Stimulated activated CD8-positive, alpha-beta memory T cell treated with anti-CD3 and anti-CD28 coated beads, Interleukin-15, amount 100 ng/mL, for 48 hours (primary cell): ENCODE data around the gene CASTOR1.
A peak's percentile ranks its signal among the peaks of the same experiment; 100 is the strongest.
"Not testable (repeated sequence)": the region's sequence is repeated elsewhere in the genome, so short reads cannot be mapped to it uniquely, and the experiment has no call there.

ENCODE experiments used
- DNase-seq, 2 donors: peaks; one replicate each; pipeline ENCODE4 v3.0.0-alpha.2; 2020; ENCODE audit warnings: low read depth in 2 of 2

The CASTOR1 gene

GRCh38 chr22:30289141-30289979 lies at the start of gene CASTOR1:
Gene CASTOR1 (minus strand): TSS chr22:30289505. CDS start chr22:30289497, 8 bp downstream.
- DNase-seq: peak; percentile 87 to 89

- no peak for DNase-seq
These were observed 49.5 kb upstream of the CASTOR1 start for GRCh38 chr22:30338802-30339201.

GRCh38 chr22:30338341-30338740 lies 49.0 kb upstream of the CASTOR1 start:
- not testable (repeated sequence) for DNase-seq

GRCh38 chr22:30337461-30337778 lies 48.1 kb upstream of the CASTOR1 start:
- no peak for DNase-seq

- DNase-seq: no peak
These were observed 47.6 kb upstream of the CASTOR1 start for GRCh38 chr22:30336752-30337460.

GRCh38 chr22:30335236-30335635 lies 45.9 kb upstream of the CASTOR1 start:
- DNase-seq: no peak

- DNase-seq: no peak
These were observed 45.3 kb upstream of the CASTOR1 start for GRCh38 chr22:30334646-30335045.

- no peak for DNase-seq
These were observed 44.4 kb upstream of the CASTOR1 start for GRCh38 chr22:30333707-30334087.

- DNase-seq: no peak
These were observed 43.8 kb upstream of the CASTOR1 start for GRCh38 chr22:30332994-30333706.

GRCh38 chr22:30332551-30332950 lies 43.2 kb upstream of the CASTOR1 start:
- no peak for DNase-seq

GRCh38 chr22:30328466-30329049 lies 39.3 kb upstream of the CASTOR1 start:
- DNase-seq: no peak

GRCh38 chr22:30327864-30328345 lies 38.6 kb upstream of the CASTOR1 start:
- no peak for DNase-seq

GRCh38 chr22:30326706-30327362 lies 37.5 kb upstream of the CASTOR1 start, which contains the start of gene TBC1D10A:
Gene TBC1D10A (minus strand): TSS chr22:30326941. CDS start chr22:30326881, 60 bp downstream.
- DNase-seq: peak; percentile 93 to 94

GRCh38 chr22:30326255-30326705 lies 37.0 kb upstream of the CASTOR1 start:
- DNase-seq: no peak

- no peak for DNase-seq
These were observed 36.5 kb upstream of the CASTOR1 start for GRCh38 chr22:30325724-30326254.

- DNase-seq: no peak
These were observed 35.9 kb upstream of the CASTOR1 start for GRCh38 chr22:30325065-30325720.

GRCh38 chr22:30324014-30324730 lies 34.9 kb upstream of the CASTOR1 start:
- no peak for DNase-seq

GRCh38 chr22:30323246-30323645 lies 33.9 kb upstream of the CASTOR1 start:
- DNase-seq: no peak

GRCh38 chr22:30321461-30321860 lies 32.2 kb upstream of the CASTOR1 start:
- DNase-seq: no peak
